Breast epithelium (tissue), 3 donors: ENCODE measurements around the gene CRTAC1.

Experiments
- POLR2A ChIP-seq: fragments of 450-650 bp; IDR thresholded peaks from one replicate; pipeline ENCODE4 v1.6.1; 2016; ENCODE audit warnings: antibody characterized with exemption, mild to moderate bottlenecking, moderate library complexity
- TF ChIP-seq, protein P1 (sequence below), 3 donors: fragments of 450-650 bp; IDR thresholded peaks; one replicate each; pipeline ENCODE4 v1.5.1; 2016 to 2017; ENCODE audit warnings: antibody characterized with exemption in 3 of 3, mild to moderate bottlenecking in 3 of 3, moderate library complexity in 3 of 3

- TF ChIP-seq, protein P1, sequence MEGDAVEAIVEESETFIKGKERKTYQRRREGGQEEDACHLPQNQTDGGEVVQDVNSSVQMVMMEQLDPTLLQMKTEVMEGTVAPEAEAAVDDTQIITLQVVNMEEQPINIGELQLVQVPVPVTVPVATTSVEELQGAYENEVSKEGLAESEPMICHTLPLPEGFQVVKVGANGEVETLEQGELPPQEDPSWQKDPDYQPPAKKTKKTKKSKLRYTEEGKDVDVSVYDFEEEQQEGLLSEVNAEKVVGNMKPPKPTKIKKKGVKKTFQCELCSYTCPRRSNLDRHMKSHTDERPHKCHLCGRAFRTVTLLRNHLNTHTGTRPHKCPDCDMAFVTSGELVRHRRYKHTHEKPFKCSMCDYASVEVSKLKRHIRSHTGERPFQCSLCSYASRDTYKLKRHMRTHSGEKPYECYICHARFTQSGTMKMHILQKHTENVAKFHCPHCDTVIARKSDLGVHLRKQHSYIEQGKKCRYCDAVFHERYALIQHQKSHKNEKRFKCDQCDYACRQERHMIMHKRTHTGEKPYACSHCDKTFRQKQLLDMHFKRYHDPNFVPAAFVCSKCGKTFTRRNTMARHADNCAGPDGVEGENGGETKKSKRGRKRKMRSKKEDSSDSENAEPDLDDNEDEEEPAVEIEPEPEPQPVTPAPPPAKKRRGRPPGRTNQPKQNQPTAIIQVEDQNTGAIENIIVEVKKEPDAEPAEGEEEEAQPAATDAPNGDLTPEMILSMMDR (IDR thresholded peaks at IDR 0.05), result peak; percentile 49 to 63 (median 60)
- TF ChIP-seq POLR2A, result no peak
Measured at GRCh38 chr10:98045785-98046389, 15.5 kb upstream of the CRTAC1 start.
